Neural progenitor cell (in vitro differentiated cells): ENCODE measurements around the gene FAT2. TPM values are rescaled to one million over a fixed set of nuclear protein-coding genes. Genes with fewer than 3 reads are reported as not detected.

Experiments used
- DNase-seq: peaks from one replicate; pipeline ENCODE4 v3.0.0-alpha.2; 2016; ENCODE audit warnings: low spot score
- H2AFZ ChIP-seq: fragments of 200-600 bp; sonication (generic); replicated peaks from 2 replicates; pipeline ENCODE4 v1.6.1; 2016; ENCODE audit warnings: antibody characterized with exemption
- H3F3A ChIP-seq: fragments of 200-600 bp; sonication (generic); 2 replicates; pipeline ENCODE4 v1.6.1; 2016; ENCODE audit warnings: antibody characterized with exemption, low read depth
- H3K27ac ChIP-seq: fragments of 200-600 bp; sonication (generic); 2 replicates; pipeline ENCODE4 v1.5.1; 2016; ENCODE audit warnings: mild to moderate bottlenecking
- H3K27me3 ChIP-seq: fragments of 200-600 bp; sonication (generic); 2 replicates; pipeline ENCODE4 v1.6.1; 2016; ENCODE audit warnings: mild to moderate bottlenecking, moderate library complexity
- H3K36me3 ChIP-seq: fragments of 200-600 bp; sonication (generic); 2 replicates; pipeline ENCODE4 v1.5.1; 2016
- H3K4me1 ChIP-seq: fragments of 200-600 bp; sonication (generic); 2 replicates; pipeline ENCODE4 v1.6.1; 2016; ENCODE audit warnings: mixed run types
- H3K4me2 ChIP-seq: fragments of 200-600 bp; sonication (generic); 2 replicates; pipeline ENCODE4 v1.6.1; 2016
- H3K4me3 ChIP-seq: fragments of 200-600 bp; sonication (generic); 2 replicates; pipeline ENCODE4 v1.5.1; 2016
- H3K79me2 ChIP-seq: fragments of 200-600 bp; sonication (generic); 2 replicates; pipeline ENCODE4 v1.6.1; 2016; ENCODE audit warnings: low read depth
- H3K9ac ChIP-seq: fragments of 200-600 bp; sonication (generic); 2 replicates; pipeline ENCODE4 v1.6.1; 2016
- H3K9me3 ChIP-seq: fragments of 200-600 bp; sonication (generic); 2 replicates; pipeline ENCODE4 v1.5.1; 2016; ENCODE audit warnings: low read depth
- H4K20me1 ChIP-seq: fragments of 200-600 bp; sonication (generic); 2 replicates; pipeline ENCODE4 v1.6.1; 2016; ENCODE audit warnings: low read depth
- H3K27ac Mint-ChIP-seq: 3 replicates; pipeline ENCODE4 v1.8.0; 2021; ENCODE audit warnings: mixed read lengths
- H3K27me3 Mint-ChIP-seq: 2 replicates; pipeline ENCODE4 v1.8.0; 2022; ENCODE audit warnings: low read depth, mild to moderate bottlenecking, inconsistent platforms, moderate library complexity, mixed read lengths; ENCODE audit not compliant: insufficient read depth
- H3K36me3 Mint-ChIP-seq: 3 replicates; pipeline ENCODE4 v1.8.0; 2021; ENCODE audit warnings: mixed read lengths
- H3K4me1 Mint-ChIP-seq: 3 replicates; pipeline ENCODE4 v1.8.0; 2021; ENCODE audit warnings: mixed read lengths
- H3K4me3 Mint-ChIP-seq: 3 replicates; pipeline ENCODE4 v1.8.0; 2021; ENCODE audit warnings: mild to moderate bottlenecking, moderate library complexity, mixed read lengths
- H3K9me3 Mint-ChIP-seq: 3 replicates; pipeline ENCODE4 v1.8.0; 2020; ENCODE audit warnings: mixed read lengths
- EZH2 ChIP-seq: fragments of 200-600 bp; sonication (generic); IDR thresholded peaks from 2 replicates; pipeline ENCODE4 v1.6.1; 2017; ENCODE audit warnings: antibody characterized with exemption, mild to moderate bottlenecking, moderate library complexity
- EZH2phosphoT487 ChIP-seq: fragments of 200-600 bp; sonication (generic); IDR thresholded peaks from 2 replicates; pipeline ENCODE4 v1.6.1; 2017; ENCODE audit warnings: antibody characterized with exemption
- total RNA-seq: library from RNA; depleted of rRNA; stranded (reverse); fragments of >200 nt; gene quantifications from 2 replicates; pipeline ENCODE4 v1.2.3, GENCODE V29; 2015; ENCODE audit warnings: low replicate concordance
- TF ChIP-seq, protein P1 (sequence below): fragments of 200-600 bp; sonication (generic); IDR thresholded peaks from 2 replicates; pipeline ENCODE4 v1.5.1; 2017; ENCODE audit warnings: antibody characterized with exemption, mild to moderate bottlenecking

Gene FAT2
- total RNA-seq, 1 donor from 2014 or later: 0.36 TPM

- H3K36me3 Mint-ChIP-seq: no peaks in the 10 kb centered on the region
- H3K9ac ChIP-seq: no peak overlapping the region
- H3K4me2 ChIP-seq: no peak overlapping the region
- H3K27ac Mint-ChIP-seq: no peak overlapping the region
- no peak overlapping the region for H3K4me3 ChIP-seq
- no peak overlapping the region for H3K27ac ChIP-seq
- no peaks in the 10 kb centered on the region for H3K9me3 Mint-ChIP-seq
- no peak overlapping the region for H3K4me3 Mint-ChIP-seq
- H3K9me3 ChIP-seq: no peaks in the 10 kb centered on the region
- H3K27me3 Mint-ChIP-seq: peaks cover 5% of the 10 kb centered on the region
- H3K27me3 ChIP-seq: no peaks in the 10 kb centered on the region
- H3F3A ChIP-seq: peaks cover 11% of the 10 kb centered on the region
- H3K79me2 ChIP-seq: no peaks in the 10 kb centered on the region
- no peaks in the 10 kb centered on the region for H4K20me1 ChIP-seq
- no peaks in the 10 kb centered on the region for H3K36me3 ChIP-seq
- H2AFZ ChIP-seq: no peak overlapping the region
- peaks cover 20% of the 10 kb centered on the region for H3K4me1 Mint-ChIP-seq
- peaks cover 30% of the 10 kb centered on the region for H3K4me1 ChIP-seq
- no peak for TF ChIP-seq EZH2
- DNase-seq: no peak
Measured at GRCh38 chr5:151597749-151598148, 6.6 kb upstream of the FAT2 start.

- Mint-ChIP-seq H3K9me3 (no peaks in the 10 kb centered on the region), H3K36me3 (no peaks in the 10 kb centered on the region), H3K4me1 (peaks cover 20% of the 10 kb centered on the region), H3K4me3 (no peak overlapping the region), H3K27ac (peak overlapping the region; percentile 87), H3K27me3 (peaks cover 5% of the 10 kb centered on the region)
- Histone ChIP-seq H3K9me3 (no peaks in the 10 kb centered on the region), H3K27ac (no peak overlapping the region), H3K27me3 (no peaks in the 10 kb centered on the region), H3F3A (peaks cover 11% of the 10 kb centered on the region), H3K36me3 (no peaks in the 10 kb centered on the region), H3K79me2 (no peaks in the 10 kb centered on the region), H3K4me3 (no peak overlapping the region), H4K20me1 (no peaks in the 10 kb centered on the region), H3K4me2 (peak overlapping the region; percentile 25), H3K4me1 (peaks cover 30% of the 10 kb centered on the region), H3K9ac (no peak overlapping the region), H2AFZ (no peak overlapping the region)
- no peak for TF ChIP-seq EZH2phosphoT487
- TF ChIP-seq, protein P1, sequence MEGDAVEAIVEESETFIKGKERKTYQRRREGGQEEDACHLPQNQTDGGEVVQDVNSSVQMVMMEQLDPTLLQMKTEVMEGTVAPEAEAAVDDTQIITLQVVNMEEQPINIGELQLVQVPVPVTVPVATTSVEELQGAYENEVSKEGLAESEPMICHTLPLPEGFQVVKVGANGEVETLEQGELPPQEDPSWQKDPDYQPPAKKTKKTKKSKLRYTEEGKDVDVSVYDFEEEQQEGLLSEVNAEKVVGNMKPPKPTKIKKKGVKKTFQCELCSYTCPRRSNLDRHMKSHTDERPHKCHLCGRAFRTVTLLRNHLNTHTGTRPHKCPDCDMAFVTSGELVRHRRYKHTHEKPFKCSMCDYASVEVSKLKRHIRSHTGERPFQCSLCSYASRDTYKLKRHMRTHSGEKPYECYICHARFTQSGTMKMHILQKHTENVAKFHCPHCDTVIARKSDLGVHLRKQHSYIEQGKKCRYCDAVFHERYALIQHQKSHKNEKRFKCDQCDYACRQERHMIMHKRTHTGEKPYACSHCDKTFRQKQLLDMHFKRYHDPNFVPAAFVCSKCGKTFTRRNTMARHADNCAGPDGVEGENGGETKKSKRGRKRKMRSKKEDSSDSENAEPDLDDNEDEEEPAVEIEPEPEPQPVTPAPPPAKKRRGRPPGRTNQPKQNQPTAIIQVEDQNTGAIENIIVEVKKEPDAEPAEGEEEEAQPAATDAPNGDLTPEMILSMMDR: no peak
- TF ChIP-seq EZH2: no peak
- DNase-seq: peak; percentile 86
Measured at GRCh38 chr5:151596828-151597539, 5.9 kb upstream of the FAT2 start.

DNA sequence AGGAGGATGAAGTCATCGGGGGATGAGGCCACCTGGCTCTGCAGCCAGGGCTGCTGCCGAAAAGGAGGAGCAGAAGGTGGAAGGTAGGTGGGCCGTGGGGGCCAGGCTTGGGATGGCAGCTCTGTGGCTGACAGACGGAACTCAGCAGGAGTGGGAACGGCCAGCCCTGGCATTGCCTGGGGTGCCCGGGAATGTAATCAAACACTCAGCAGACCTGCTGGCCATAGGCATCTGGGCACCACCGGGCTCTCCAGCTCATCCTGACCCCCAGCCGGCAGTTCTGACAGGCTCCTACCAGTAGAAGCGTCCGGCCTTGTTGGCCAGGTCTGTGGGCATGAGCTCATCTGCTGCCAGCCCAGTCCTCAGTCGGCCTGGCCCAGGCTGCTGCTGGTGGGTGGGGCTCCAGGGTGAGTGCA lies 4.3 kb upstream of the FAT2 start:
- no peak for DNase-seq
- H3K79me2 ChIP-seq: no peaks in the 10 kb centered on the region
- peaks cover 30% of the 10 kb centered on the region for H3K4me1 Mint-ChIP-seq
- H3K9me3 ChIP-seq: no peaks in the 10 kb centered on the region
- H3K4me1 ChIP-seq: peaks cover 29% of the 10 kb centered on the region
- no peaks in the 10 kb centered on the region for H4K20me1 ChIP-seq
- TF ChIP-seq, protein P1: no peak
- no peak overlapping the region for H3K4me3 ChIP-seq
- H3K36me3 Mint-ChIP-seq: no peaks in the 10 kb centered on the region
- no peak overlapping the region for H3K4me3 Mint-ChIP-seq
- H3K4me2 ChIP-seq: no peak overlapping the region
- peaks cover 8% of the 10 kb centered on the region for H3K27me3 Mint-ChIP-seq
- peaks cover 7% of the 10 kb centered on the region for H3K27me3 ChIP-seq
- H3K9me3 Mint-ChIP-seq: no peaks in the 10 kb centered on the region
- no peak overlapping the region for H3K9ac ChIP-seq
- H3K27ac ChIP-seq: no peak overlapping the region
- H3K36me3 ChIP-seq: no peaks in the 10 kb centered on the region
- H2AFZ ChIP-seq: no peak overlapping the region
- H3K27ac Mint-ChIP-seq: no peak overlapping the region
- peaks cover 11% of the 10 kb centered on the region for H3F3A ChIP-seq

DNA sequence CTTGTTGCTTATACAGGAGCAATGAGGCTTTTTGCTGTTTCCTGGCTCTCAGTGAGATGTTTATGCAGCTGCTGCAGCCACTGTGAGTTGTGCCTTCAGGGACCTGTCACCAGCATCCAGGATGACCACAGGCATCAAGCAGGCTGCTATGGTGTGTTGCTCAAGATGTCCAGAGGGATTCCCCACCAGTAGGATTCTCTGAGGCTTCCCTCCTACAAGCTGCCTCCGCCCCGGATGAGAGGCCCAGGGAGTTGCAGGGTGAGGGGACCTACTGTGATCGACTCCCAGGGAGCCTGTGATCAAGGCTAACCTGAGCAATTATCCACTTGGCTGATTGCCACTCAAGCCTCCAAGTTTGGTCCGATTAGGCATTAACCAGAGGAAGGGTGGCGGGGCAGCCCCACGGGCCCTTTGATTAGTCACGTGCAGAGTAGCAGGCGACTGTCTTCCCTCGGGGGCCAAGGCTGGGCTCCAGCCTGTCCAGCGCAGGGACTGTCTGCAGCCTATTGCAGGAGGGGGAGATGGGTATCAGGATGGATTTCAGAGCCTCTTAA lies 1.8 kb upstream of the FAT2 start:
- no peaks in the 10 kb centered on the region for H3K36me3 ChIP-seq
- H3K36me3 Mint-ChIP-seq: no peaks in the 10 kb centered on the region
- H4K20me1 ChIP-seq: no peaks in the 10 kb centered on the region
- H3K4me1 ChIP-seq: peaks cover 26% of the 10 kb centered on the region
- H3K4me1 Mint-ChIP-seq: peaks cover 27% of the 10 kb centered on the region
- TF ChIP-seq, protein P1: no peak
- TF ChIP-seq EZH2phosphoT487 (no peak), EZH2 (no peak)
- H3K27ac Mint-ChIP-seq: peak overlapping the region; percentile 33
- H3K9me3 Mint-ChIP-seq: no peaks in the 10 kb centered on the region
- no peak overlapping the region for H2AFZ ChIP-seq
- no peak overlapping the region for H3K4me3 ChIP-seq
- no peak overlapping the region for H3K9ac ChIP-seq
- H3K27me3 ChIP-seq: peaks cover 10% of the 10 kb centered on the region
- H3K4me3 Mint-ChIP-seq: no peak overlapping the region
- H3K27me3 Mint-ChIP-seq: peaks cover 8% of the 10 kb centered on the region
- peaks cover 11% of the 10 kb centered on the region for H3F3A ChIP-seq
- no peaks in the 10 kb centered on the region for H3K79me2 ChIP-seq
- H3K4me2 ChIP-seq: no peak overlapping the region
- DNase-seq: no peak
- no peaks in the 10 kb centered on the region for H3K9me3 ChIP-seq
- H3K27ac ChIP-seq: no peak overlapping the region
